ENCODE measurements around the gene DNAJA1. TPM values are rescaled to one million over a fixed set of nuclear protein-coding genes. Genes with fewer than 3 reads are reported as not detected.

The DNAJA1 gene
- total and polyA plus RNA-seq, 2 donors (not counting 3 experiments of a cell fraction or from before 2014, with no cell fraction given), result 72.9 to 182 TPM

DNA sequence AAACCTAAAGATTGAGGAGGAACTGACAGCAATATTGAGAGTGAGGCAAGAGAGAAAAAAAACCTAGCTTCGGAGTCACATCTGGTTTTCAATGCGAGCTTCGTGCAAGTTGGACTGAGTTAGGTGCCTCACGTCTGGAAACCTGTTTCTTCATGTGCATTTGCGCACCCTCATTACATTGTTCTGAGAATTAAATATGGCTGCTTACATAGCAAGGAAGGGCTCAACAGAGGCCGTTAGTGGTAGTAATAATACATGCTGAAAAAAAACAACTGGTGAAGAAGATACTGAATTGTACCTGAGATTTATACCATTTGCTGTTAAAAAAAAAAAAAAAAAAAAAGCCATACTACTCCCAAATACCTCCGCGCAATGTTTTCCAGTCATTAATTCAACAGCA, 18.6 kb downstream of the DNAJA1 start:
- Histone ChIP-seq H3K79me2 (ENCODE audit: control insufficient read depth, insufficient read depth, low read length) (no peaks in the 10 kb centered on the region), H3K4me3 (replicated peaks in 1 of 3; ENCODE audit: insufficient read depth in 1 of 3, low read depth in 1 of 3, low read length in 3 of 3) (peak overlapping the region; percentile 51 to 74 (median 65)), H3K4me1 (ENCODE audit: control insufficient read depth, extremely low read depth, insufficient read depth, low read length) (peaks cover 11% of the 10 kb centered on the region), H3K9me1 (replicated peaks; ENCODE audit: control insufficient read depth, extremely low read depth, insufficient read depth, low read length) (no peaks in the 10 kb centered on the region), H3K9ac (replicated peaks; ENCODE audit: extremely low read depth, insufficient read depth, low read length) (peak overlapping the region; percentile 88), H4K20me1 (replicated peaks; ENCODE audit: control insufficient read depth, extremely low read depth, insufficient read depth, low read length) (no peaks in the 10 kb centered on the region), H3K27me3 (ENCODE audit: control insufficient read depth in 2 of 2, insufficient read depth in 2 of 2, low read length in 2 of 2) (no peaks in the 10 kb centered on the region), H3K27ac (ENCODE audit: insufficient read depth, low read depth, low read length) (peak overlapping the region; percentile 81), H3K9me3 (replicated peaks; ENCODE audit: control insufficient read depth, insufficient read depth, low read length) (no peaks in the 10 kb centered on the region), H2AFZ (ENCODE audit: low read depth, low read length) (peak overlapping the region; percentile 6), H3K36me3 (ENCODE audit: control insufficient read depth in 2 of 2, extremely low read depth in 1 of 2, insufficient read depth in 2 of 2, low read length in 2 of 2) (peaks cover 10 to 12% of the 10 kb centered on the region in 2 experiments), H3K4me2 (ENCODE audit: insufficient read depth, low read length) (peak overlapping the region; percentile 70)
- BruUV-seq (replicated peaks), result TSS peak; percentile 14
- intact Hi-C loops (cut with micrococcal nuclease), result loop anchor here (1.0 to 5.0 kb wide), 2 partner anchors 182 to 666 kb away; no protein-coding TSS in a partner anchor
- dilution Hi-C loops (cut with MboI; ENCODE audit: extremely low pct_ligation_motif_present, low sequenced_read_pairs), result no loop called here
- DNase-seq (ENCODE audit: low read depth, low spot score) (no peak), FAIRE-seq (peak; percentile 31)
- ChIA-PET POLR2A (interaction anchor here (2.5 kb wide), 1 partner anchor 19 kb away, joined by 15 read pairs; the partner anchor contains the start of gene DNAJA1), CTCF (no interaction called here)
- TF ChIP-seq JUN (IDR thresholded peaks at IDR 0.05; ENCODE audit: borderline replicate concordance, insufficient read depth, insufficient read length, low read depth) (no peak), MYC (IDR thresholded peaks at IDR 0.05; ENCODE audit: low read depth, low read length) (no peak), EZH2 (IDR thresholded peaks at IDR 0.05; ENCODE audit: borderline replicate concordance, low read depth, low read length, severe bottlenecking) (no peak), GATA2 (IDR thresholded peaks at IDR 0.05; ENCODE audit: insufficient read depth, insufficient read length, low read depth, low read length) (no peak), POLR2A (IDR thresholded peaks at IDR 0.05; ENCODE audit: low read depth, low read length) (no peak), FOS (IDR thresholded peaks at IDR 0.05; ENCODE audit: borderline replicate concordance, insufficient read depth, low read length) (no peak), POLR2AphosphoS5 (IDR thresholded peaks at IDR 0.05; ENCODE audit: insufficient read depth, low read depth, low read length) (no peak)
- TF ChIP-seq, protein P1, sequence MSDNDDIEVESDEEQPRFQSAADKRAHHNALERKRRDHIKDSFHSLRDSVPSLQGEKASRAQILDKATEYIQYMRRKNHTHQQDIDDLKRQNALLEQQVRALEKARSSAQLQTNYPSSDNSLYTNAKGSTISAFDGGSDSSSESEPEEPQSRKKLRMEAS (IDR thresholded peaks at IDR 0.05; ENCODE audit: insufficient read depth, insufficient read length), result no peak
- TF ChIP-seq, protein P2, sequence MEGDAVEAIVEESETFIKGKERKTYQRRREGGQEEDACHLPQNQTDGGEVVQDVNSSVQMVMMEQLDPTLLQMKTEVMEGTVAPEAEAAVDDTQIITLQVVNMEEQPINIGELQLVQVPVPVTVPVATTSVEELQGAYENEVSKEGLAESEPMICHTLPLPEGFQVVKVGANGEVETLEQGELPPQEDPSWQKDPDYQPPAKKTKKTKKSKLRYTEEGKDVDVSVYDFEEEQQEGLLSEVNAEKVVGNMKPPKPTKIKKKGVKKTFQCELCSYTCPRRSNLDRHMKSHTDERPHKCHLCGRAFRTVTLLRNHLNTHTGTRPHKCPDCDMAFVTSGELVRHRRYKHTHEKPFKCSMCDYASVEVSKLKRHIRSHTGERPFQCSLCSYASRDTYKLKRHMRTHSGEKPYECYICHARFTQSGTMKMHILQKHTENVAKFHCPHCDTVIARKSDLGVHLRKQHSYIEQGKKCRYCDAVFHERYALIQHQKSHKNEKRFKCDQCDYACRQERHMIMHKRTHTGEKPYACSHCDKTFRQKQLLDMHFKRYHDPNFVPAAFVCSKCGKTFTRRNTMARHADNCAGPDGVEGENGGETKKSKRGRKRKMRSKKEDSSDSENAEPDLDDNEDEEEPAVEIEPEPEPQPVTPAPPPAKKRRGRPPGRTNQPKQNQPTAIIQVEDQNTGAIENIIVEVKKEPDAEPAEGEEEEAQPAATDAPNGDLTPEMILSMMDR (IDR thresholded peaks at IDR 0.05; ENCODE audit: extremely low read depth in 1 of 2, insufficient read depth in 1 of 2, low read depth in 1 of 2, low read length in 2 of 2), result no peak

All from endothelial cell of umbilical vein (primary cell).